H1 (cell line): ENCODE results near the gene SNX32. TPM values are rescaled to one million over a fixed set of nuclear protein-coding genes. Genes with fewer than 3 reads are reported as not detected.

Source experiments
- ASH2L ChIP-seq: fragments of 200-600, 300-600 bp; sonication (generic); IDR thresholded peaks from one replicate; pipeline ENCODE4 v1.7.1; 2017; ENCODE audit warnings: low read length
- ATF2 ChIP-seq: IDR thresholded peaks from 2 replicates; pipeline ENCODE4 v1.6.1; 2012; ENCODE audit warnings: low read length, inconsistent platforms
- BACH1 ChIP-seq: IDR thresholded peaks from 2 replicates; pipeline ENCODE4 v1.6.1; 2012; ENCODE audit warnings: low read length, improper control_type of control experiment
- BCL11A ChIP-seq, 2 experiments: IDR thresholded peaks; one replicate each; pipeline ENCODE4 v1.6.1; 2011; ENCODE audit warnings: low read depth in 2 of 2, low read length in 2 of 2, mild to moderate bottlenecking in 2 of 2
- CBX5 ChIP-seq: fragments of 300-800, 300-1000 bp; sonication (generic); IDR thresholded peaks from 2 replicates; pipeline ENCODE4 v1.7.1; 2016; ENCODE audit warnings: antibody characterized with exemption, low read length, low read depth
- CHD1 ChIP-seq: IDR thresholded peaks from 2 replicates; pipeline ENCODE4 v1.6.1; 2012; ENCODE audit warnings: low read depth, low read length, improper control_type of control experiment
- CHD2 ChIP-seq: IDR thresholded peaks from 2 replicates; pipeline ENCODE4 v1.6.1; 2012; ENCODE audit warnings: low read length, improper control_type of control experiment
- CTBP2 ChIP-seq: IDR thresholded peaks from 2 replicates; pipeline ENCODE4 v1.7.0; 2011; ENCODE audit warnings: borderline replicate concordance, mild to moderate bottlenecking, moderate library complexity, mixed read lengths, low read length; ENCODE audit not compliant: insufficient read depth, insufficient read length
- E2F6 ChIP-seq: IDR thresholded peaks from 2 replicates; pipeline ENCODE4 v1.6.1; 2012; ENCODE audit warnings: inconsistent platforms
- EP300 ChIP-seq, 2 experiments: IDR thresholded peaks; 1 replicate in 1 of 2; 2 replicates in 1 of 2; pipeline ENCODE4 v1.6.1; 2011 to 2012; ENCODE audit warnings: low read depth in 2 of 2, low read length in 2 of 2, mild to moderate bottlenecking in 2 of 2, borderline replicate concordance in 1 of 2, inconsistent platforms in 1 of 2, moderate library complexity in 1 of 2
- JUND ChIP-seq: IDR thresholded peaks from 2 replicates; pipeline ENCODE4 v1.6.1; 2011; ENCODE audit warnings: mild to moderate bottlenecking, improper control_type of control experiment, low read length
- NANOG ChIP-seq: IDR thresholded peaks from 2 replicates; pipeline ENCODE4 v1.6.1; 2011; ENCODE audit warnings: low read length, low read depth, mild to moderate bottlenecking, inconsistent platforms; ENCODE audit not compliant: insufficient read depth, poor library complexity, severe bottlenecking
- NRF1 ChIP-seq: IDR thresholded peaks from 2 replicates; pipeline ENCODE4 v1.6.1; 2011; ENCODE audit warnings: mild to moderate bottlenecking, low read depth, low read length, improper control_type of control experiment
- POLR2A ChIP-seq, 2 experiments: IDR thresholded peaks; 1 replicate in 1 of 2; 2 replicates in 1 of 2; pipeline ENCODE4 v1.6.1; 2011; ENCODE audit warnings: low read depth in 2 of 2, low read length in 2 of 2, mild to moderate bottlenecking in 2 of 2; ENCODE audit errors: control extremely low read depth in 1 of 2
- SAP30 ChIP-seq: fragments of 300-600 bp; sonication (generic); IDR thresholded peaks from 2 replicates; pipeline ENCODE4 v1.7.1; 2012; ENCODE audit warnings: low read length, moderate library complexity, mild to moderate bottlenecking, inconsistent platforms; ENCODE audit not compliant: insufficient read depth, insufficient replicate concordance
- SIN3A ChIP-seq, 2 experiments: IDR thresholded peaks in 1 of 2; conservative IDR thresholded peaks in 1 of 2; 2 replicates each; pipeline ENCODE4 v1.6.1; 2011 to 2012; ENCODE audit warnings: low read length in 2 of 2, improper control_type of control experiment in 1 of 2, low read depth in 1 of 2, mild to moderate bottlenecking in 1 of 2
- SIX5 ChIP-seq: IDR thresholded peaks from 2 replicates; pipeline ENCODE4 v1.6.1; 2011; ENCODE audit warnings: mild to moderate bottlenecking, low read depth, low read length
- SRF ChIP-seq: IDR thresholded peaks from 2 replicates; pipeline ENCODE4 v1.6.1; 2011; ENCODE audit warnings: mild to moderate bottlenecking, low read depth, low read length, moderate library complexity
- TBP ChIP-seq: IDR thresholded peaks from 2 replicates; pipeline ENCODE4 v1.6.1; 2011; ENCODE audit warnings: low read depth, low read length, improper control_type of control experiment
- TCF12 ChIP-seq: IDR thresholded peaks from 2 replicates; pipeline ENCODE4 v1.6.1; 2011; ENCODE audit warnings: low read depth, mild to moderate bottlenecking, low read length
- TEAD4 ChIP-seq: IDR thresholded peaks from 2 replicates; pipeline ENCODE4 v1.6.1; 2012; ENCODE audit warnings: low read depth, low read length, inconsistent platforms, mixed read lengths
- YY1 ChIP-seq: IDR thresholded peaks from 2 replicates; pipeline ENCODE4 v1.6.1; 2011; ENCODE audit warnings: low read depth, mild to moderate bottlenecking, low read length
- polyA plus RNA-seq, 7 experiments: library from polyadenylated mRNA; depleted of rRNA in 3 of 7; stranded (reverse) in 5 of 7; unstranded in 2 of 7; fragments of >200 nt in 5 of 7; fragments of 200-250 nt in 2 of 7; gene quantifications; 1 replicate in 5 of 7; 2 replicates in 1 of 7; 4 replicates in 1 of 7; pipeline versions ENCODE4 v1.2.1 to v1.2.3, GENCODE V29; 2011 to 2013; ENCODE audit warnings: missing spikeins in 2 of 7, mixed read lengths in 2 of 7
- total RNA-seq: library from RNA; stranded (reverse); fragmentation: NEBNext Ultra II Directional; extraction: Animal tissue kit (Norgen Biotek cat#: 25700); gene quantifications from 2 replicates; pipeline ENCODE4 v1.2.1, GENCODE V29; 2021

Gene SNX32
- total and polyA plus RNA-seq, 2 of the 8 experiments (the other 6 are each of a cell fraction or from before 2014, with no cell fraction given) = 0.76 to 2.2 TPM

GRCh38 chr11:65900125-65900898 lies 66.5 kb downstream of the SNX32 start, which contains the start of gene FOSL1 (continued):
- peak; percentile 92 for TF ChIP-seq E2F6
- TF ChIP-seq SIN3A (conservative IDR thresholded peaks at IDR 0.05 in 1 of 2, IDR thresholded peaks at IDR 0.05 in 1 of 2; ENCODE audit: low read depth in 1 of 2, low read length in 2 of 2) = peak in 1 of 2 experiments; percentile 57; a peak in 1 of 4 replicates
- no peak for TF ChIP-seq TEAD4
- TF ChIP-seq SAP30 = no peak
- TF ChIP-seq POLR2A (IDR thresholded peaks at IDR 0.05; ENCODE audit: control extremely low read depth in 1 of 2, low read depth in 2 of 2, low read length in 2 of 2) = peak in 1 of 2 experiments; percentile 61; a peak in 2 of 3 replicates
- no peak for TF ChIP-seq NRF1
- no peak for TF ChIP-seq BCL11A (IDR thresholded peaks at IDR 0.05; ENCODE audit: low read depth in 2 of 2, low read length in 2 of 2)
- peak; percentile 79 for TF ChIP-seq ASH2L
- no peak for TF ChIP-seq YY1
- peak; percentile 80 for TF ChIP-seq TBP
- no peak for TF ChIP-seq TCF12
- peak in 1 of 2 experiments; percentile 76; a peak in 1 of 3 replicates for TF ChIP-seq EP300 (IDR thresholded peaks at IDR 0.05; ENCODE audit: borderline replicate concordance in 1 of 2, low read depth in 2 of 2, low read length in 2 of 2)
- no peak for TF ChIP-seq ATF2
- peak; percentile 59; the same call in 1 of the 2 replicates for TF ChIP-seq CHD1
- no peak for TF ChIP-seq SIX5
- TF ChIP-seq JUND = peak; percentile 66
- TF ChIP-seq BACH1 = no peak
- TF ChIP-seq SRF = peak; percentile 96
- TF ChIP-seq CHD2 = 0 out of 2 replicates have a peak, but pooled peaks have one; percentile 4
- peak; percentile 50 for TF ChIP-seq CTBP2
- TF ChIP-seq CBX5 = no peak
- TF ChIP-seq NANOG = no peak
